ENCODE results near the gene FBXO31. TPM values are rescaled to one million over a fixed set of nuclear protein-coding genes. Genes with fewer than 3 reads are reported as not detected.
A peak's percentile ranks its signal among the peaks of the same experiment; 100 is the strongest.

Gene FBXO31
- total and polyA plus RNA-seq, 2 of the 13 experiments (the other 11 are each of a cell fraction or from before 2014, with no cell fraction given): 92.4 to 101 TPM

GRCh38 chr16:87278191-87279093 is 105.1 kb downstream of the FBXO31 start (continued):
- TF ChIP-seq ZNF547 (CRISPR knock-in tag; IDR thresholded peaks at IDR 0.05) (no peak), JARID2 (CRISPR knock-in tag; IDR thresholded peaks at IDR 0.05; ENCODE audit: insufficient replicate concordance) (no peak), DBP (CRISPR knock-in tag; IDR thresholded peaks at IDR 0.05; ENCODE audit: not compliant biosample characterization) (no peak), SP5 (CRISPR knock-in tag; IDR thresholded peaks at IDR 0.05; ENCODE audit: borderline replicate concordance, low read depth) (no peak), HBP1 (CRISPR knock-in tag; IDR thresholded peaks at IDR 0.05; ENCODE audit: low read depth) (0 out of 2 replicates have a peak, but pooled peaks have one; percentile 43), ZBTB21 (CRISPR knock-in tag; IDR thresholded peaks at IDR 0.05) (no peak), SMC3 (IDR thresholded peaks at IDR 0.05; ENCODE audit: low read length) (peak; percentile 88), ATF1 (CRISPR knock-in tag; IDR thresholded peaks at IDR 0.05) (no peak), TAF1 (CRISPR knock-in tag; IDR thresholded peaks at IDR 0.05) (no peak), ELF3 (CRISPR knock-in tag; IDR thresholded peaks at IDR 0.05) (0 out of 2 replicates have a peak, but pooled peaks have one; percentile 20), RBFOX2 (IDR thresholded peaks at IDR 0.05; ENCODE audit: low read depth, low read length) (no peak), HDAC2 (CRISPR knock-in tag; IDR thresholded peaks at IDR 0.05) (no peak), RFX3 (CRISPR knock-in tag; IDR thresholded peaks at IDR 0.05) (no peak), ZNF383 (CRISPR knock-in tag; IDR thresholded peaks at IDR 0.05; ENCODE audit: borderline replicate concordance) (no peak), FOXC1 (CRISPR knock-in tag; IDR thresholded peaks at IDR 0.05; ENCODE audit: borderline replicate concordance) (no peak), ZNF800 (CRISPR knock-in tag; IDR thresholded peaks at IDR 0.05) (no peak), PAX8 (CRISPR knock-in tag; IDR thresholded peaks at IDR 0.05; ENCODE audit: borderline replicate concordance) (no peak), MAF1 (CRISPR knock-in tag; IDR thresholded peaks at IDR 0.05; ENCODE audit: borderline replicate concordance) (no peak)
- TF ChIP-seq, protein P1, sequence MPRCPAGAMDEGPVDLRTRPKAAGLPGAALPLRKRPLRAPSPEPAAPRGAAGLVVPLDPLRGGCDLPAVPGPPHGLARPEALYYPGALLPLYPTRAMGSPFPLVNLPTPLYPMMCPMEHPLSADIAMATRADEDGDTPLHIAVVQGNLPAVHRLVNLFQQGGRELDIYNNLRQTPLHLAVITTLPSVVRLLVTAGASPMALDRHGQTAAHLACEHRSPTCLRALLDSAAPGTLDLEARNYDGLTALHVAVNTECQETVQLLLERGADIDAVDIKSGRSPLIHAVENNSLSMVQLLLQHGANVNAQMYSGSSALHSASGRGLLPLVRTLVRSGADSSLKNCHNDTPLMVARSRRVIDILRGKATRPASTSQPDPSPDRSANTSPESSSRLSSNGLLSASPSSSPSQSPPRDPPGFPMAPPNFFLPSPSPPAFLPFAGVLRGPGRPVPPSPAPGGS (CRISPR knock-in tag; IDR thresholded peaks at IDR 0.05): no peak
- TF ChIP-seq, protein P2, sequence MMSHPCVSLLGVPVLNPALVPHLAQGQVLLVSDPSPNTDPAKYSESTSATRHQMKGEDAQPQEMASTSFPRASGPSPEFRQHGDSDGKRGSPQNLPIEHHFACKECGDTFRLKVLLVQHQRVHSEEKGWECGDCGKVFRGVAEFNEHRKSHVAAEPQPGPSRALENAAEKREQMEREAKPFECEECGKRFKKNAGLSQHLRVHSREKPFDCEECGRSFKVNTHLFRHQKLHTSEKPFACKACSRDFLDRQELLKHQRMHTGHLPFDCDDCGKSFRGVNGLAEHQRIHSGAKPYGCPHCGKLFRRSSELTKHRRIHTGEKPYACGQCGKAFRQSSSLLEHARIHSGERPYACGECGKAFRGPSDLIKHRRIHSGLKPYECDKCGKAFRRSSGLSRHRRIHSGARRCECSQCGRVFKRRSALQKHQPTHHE (CRISPR knock-in tag; IDR thresholded peaks at IDR 0.05; ENCODE audit: borderline replicate concordance): no peak

All from HepG2 (cell line).